NT2/D1 (cell line): ENCODE results near the gene WDR81.

Source experiments
- SUZ12 ChIP-seq: IDR thresholded peaks from 2 replicates; pipeline ENCODE4 v1.6.1; 2011; ENCODE audit not compliant: insufficient read length, insufficient read depth; ENCODE audit errors: extremely low read depth
- YY1 ChIP-seq: IDR thresholded peaks from 2 replicates; pipeline ENCODE4 v1.6.1; 2011; ENCODE audit not compliant: insufficient read length, insufficient read depth

DNA sequence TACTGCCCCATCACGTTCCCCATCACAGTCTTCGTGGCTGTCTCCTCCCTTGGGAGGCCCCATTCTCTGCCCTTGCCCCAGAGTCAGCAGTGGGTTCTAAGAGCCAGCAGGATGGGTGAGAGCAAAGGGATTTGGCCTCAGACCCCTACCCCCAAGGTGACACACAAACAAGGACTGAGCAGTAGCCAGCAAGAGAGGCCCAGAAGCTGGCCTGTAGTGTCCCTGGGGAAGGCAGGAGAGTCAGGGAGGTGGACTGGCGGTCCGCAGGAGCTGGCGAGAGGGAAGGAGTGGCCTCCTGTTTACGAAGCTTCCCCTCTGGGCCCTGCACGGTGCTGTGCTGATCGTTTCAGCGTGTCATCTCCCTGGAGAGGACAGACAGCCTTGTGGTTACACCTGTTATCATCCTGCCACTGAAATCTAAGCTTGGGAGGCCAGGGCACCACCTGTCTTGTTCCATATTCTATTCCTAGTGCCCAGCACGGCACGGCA is 8.4 kb downstream of the WDR81 start:
- TF ChIP-seq SUZ12 (no peak), YY1 (no peak)
